GM19351 (cell line): ENCODE results near the gene IL13RA1.
"Not testable (repeated sequence)": the region's sequence is repeated elsewhere in the genome, so short reads cannot be mapped to it uniquely, and the experiment has no call there.

Experiments used
- ATAC-seq: cut with Tn5 transposase; IDR thresholded peaks from one replicate; pipeline ENCODE4 v1.9.1; 2021; ENCODE audit warnings: mild to moderate bottlenecking, moderate library complexity; ENCODE audit not compliant: unreplicated experiment

Gene IL13RA1

DNA sequence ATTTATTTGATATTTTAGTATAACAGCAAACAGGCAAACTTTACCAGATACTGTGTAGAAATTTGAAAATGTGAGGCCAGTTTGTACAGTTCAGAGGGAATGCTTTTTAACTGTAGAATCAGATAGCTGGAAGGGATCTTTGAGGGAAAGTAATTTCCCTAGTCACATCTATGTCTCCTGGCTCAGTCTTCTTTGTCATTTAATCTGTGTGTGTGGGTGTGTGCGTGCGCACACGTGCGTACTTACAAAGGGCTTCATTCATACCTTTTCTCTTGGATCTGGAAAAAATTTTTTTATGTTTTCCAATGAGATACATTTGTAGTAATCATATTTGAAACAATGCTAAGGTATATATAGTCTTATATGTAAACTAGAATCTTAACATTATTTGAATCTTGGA, 44.6 kb downstream of the IL13RA1 start:
- ATAC-seq = no peak

DNA sequence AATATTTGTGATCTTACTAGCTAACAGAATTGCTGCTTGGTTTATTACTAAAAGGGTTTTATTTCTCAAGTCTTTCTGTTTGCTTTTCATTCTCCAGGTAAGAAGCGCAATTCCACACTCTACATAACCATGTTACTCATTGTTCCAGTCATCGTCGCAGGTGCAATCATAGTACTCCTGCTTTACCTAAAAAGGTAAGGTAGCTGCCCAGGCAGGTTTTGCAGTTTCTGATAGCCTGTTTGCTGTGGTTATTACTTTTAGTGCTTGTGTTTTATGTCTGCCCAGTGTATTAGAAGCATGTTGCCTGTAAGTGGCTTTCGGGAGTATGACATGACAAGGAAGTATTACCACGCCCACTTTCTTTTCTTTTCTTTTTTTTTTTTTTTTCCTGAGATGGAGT, 46.4 kb downstream of the IL13RA1 start:
- no peak for ATAC-seq

DNA sequence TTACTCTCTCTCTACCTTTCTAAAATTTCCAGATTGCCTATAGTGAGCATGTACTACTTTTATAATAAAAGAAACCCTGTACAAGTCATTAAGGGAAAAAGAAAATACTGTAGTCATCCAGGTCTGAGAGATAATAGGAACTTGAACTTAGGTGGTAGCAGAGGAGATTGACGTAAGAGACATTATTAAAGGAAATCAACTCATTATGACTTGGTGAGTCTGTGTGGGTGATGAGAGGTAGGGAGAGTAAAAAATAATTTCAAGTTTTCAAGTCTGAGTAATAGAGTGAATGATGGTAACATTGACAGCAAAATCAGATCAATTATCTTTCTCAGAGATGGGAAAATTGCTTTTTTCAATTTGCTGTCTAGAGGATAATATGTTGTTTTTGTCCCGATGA, 52.2 kb downstream of the IL13RA1 start:
- no peak for ATAC-seq

DNA sequence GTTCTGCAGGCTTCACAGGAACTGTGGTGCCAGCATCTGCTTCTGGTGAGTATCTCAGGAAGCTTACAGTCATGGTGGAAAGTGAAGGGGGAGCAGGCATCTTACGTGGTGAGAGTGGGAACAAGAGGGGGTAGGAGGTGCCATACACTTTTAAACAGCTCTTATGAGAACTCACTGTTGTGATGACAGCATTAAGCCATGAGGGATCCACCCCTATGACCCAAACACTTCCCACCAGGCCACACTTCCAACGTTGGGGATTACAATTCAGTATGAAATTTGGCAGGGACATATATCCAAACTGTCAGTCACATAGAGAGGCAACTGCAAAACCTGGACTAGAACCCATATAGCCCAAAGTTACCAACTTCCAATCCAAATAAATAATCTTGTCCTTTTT, 53.1 kb downstream of the IL13RA1 start:
- ATAC-seq = no peak

DNA sequence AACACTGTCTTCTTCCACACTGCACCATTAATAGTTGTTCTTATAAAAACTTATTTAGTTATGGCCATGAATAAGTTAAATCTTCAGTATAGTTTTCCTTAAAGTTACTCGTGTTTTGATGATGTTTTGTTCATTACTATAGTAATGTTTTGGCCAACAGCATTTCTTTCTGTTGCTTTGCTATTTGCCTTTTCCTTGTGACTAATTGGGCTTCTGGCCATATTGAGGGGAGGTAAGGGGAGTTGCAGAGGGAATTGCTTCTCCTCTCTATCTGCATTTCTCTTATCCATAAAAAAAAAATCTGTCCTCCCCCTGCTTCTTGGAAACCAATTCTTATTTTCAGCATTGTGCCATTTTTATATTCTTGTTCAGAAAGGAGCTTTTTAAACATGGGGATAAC, 53.5 kb downstream of the IL13RA1 start:
- ATAC-seq = no peak

DNA sequence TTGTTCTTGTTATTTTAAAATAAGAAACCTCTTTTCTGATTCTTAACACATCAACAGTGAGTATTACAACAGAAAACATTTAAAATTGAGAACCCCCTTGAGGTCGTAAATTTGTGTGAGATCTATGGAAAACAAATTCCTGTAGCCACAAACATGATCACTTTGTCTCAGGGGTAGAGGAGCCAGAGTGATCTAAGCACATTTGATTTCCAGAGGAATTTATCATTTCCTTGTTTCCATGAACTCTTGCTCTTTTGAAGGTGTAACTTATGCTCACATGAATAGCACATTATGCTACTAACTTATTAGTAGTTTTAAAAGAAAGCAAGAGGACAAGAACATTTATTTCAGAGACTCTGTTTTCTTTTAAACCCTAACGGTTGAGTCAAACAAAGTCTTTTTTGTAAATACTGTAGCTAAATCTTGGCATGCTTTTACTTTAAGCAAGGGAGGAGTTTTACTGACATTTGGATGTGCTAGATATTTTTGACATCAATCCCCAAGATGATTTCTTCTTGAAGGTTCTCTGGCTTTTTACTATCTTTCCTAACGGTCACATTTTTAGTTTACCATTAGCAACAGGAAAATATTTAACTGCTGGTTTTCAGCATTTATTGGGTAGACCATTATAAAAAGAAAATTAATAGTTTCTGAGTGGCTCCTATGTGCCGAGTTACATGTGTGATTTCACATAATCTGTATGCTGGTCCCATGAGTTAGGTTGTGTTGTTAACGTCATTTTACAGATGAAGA, 68.3 kb downstream of the IL13RA1 start:
- ATAC-seq = no peak

DNA sequence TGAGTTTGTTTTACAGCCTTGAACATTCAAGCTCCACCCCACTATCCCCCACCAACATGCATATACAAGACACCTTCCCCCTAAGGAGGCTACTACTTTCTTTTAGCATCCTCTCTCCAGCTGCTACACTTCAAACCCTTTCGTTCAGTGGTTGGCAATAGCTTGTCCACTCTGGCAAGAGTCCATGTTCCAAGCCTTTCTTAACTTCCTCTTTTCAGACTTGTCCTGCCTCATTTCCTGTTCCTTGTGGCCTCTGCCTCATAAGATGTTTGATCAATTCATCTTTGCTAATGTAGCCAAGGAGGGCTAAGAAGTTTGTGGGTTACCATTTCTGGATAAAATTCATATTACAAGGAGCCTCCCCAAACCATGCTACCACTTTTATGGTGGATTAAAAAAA, 75.5 kb downstream of the IL13RA1 start:
- ATAC-seq = no peak

DNA sequence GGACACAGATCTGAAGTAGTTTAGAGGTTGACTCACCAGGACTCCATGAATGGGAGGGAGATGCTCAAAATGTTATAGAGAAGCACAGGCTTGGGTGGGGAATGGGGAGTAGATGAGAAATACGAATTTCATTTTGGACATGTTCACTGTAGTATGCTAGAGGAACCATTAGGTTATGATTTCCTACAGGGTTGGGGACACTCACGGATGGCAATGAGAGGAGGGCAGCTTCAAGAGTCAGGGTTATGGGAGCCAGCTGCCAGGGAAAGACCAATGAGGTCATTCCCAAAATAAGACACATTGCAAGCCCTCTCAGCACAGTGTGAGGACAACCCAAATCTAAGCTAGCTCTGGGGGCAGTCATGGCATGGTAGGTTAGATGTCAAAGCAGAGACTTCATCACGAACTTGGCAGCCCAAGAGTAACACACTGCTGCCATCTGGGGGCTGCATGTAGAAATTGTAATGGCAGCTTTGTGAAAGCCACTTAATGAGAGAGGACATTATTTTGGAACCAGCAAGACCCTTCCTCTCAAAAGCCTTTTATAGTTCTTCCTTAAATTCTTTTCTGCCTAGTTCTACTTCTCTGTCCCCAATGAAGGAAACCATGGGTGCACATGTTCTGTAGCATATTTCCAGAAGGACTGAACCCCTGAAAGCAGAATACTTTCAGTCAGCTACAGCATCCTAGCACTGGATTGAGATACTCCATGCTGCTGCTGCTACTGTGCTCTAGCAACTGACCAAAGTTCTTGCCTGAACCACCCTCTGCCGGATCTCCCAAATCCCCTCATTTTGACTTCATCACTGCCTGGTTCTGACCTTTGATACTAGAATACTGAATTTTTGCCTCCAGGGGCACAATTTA, 80.0 kb downstream of the IL13RA1 start:
- peak; percentile 69 for ATAC-seq

DNA sequence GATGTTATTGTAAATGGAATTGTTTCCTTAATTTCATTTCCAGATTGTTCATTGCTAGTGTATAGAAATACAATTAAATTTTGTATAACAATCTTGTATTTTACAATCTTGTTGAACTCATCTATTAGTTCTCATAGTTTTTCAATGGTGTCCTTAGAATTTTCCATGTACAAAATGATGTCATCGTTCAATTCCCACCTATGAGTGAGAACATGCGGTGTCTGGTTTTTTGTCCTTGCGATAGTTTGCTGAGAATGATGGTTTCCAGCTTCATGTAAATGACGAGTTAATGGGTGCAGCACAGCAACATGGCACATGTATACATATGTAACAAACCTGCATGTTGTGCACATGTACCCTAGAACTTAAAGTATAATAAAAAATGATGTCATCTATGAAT, 89.9 kb downstream of the IL13RA1 start:
- ATAC-seq = not testable (repeated sequence)

DNA sequence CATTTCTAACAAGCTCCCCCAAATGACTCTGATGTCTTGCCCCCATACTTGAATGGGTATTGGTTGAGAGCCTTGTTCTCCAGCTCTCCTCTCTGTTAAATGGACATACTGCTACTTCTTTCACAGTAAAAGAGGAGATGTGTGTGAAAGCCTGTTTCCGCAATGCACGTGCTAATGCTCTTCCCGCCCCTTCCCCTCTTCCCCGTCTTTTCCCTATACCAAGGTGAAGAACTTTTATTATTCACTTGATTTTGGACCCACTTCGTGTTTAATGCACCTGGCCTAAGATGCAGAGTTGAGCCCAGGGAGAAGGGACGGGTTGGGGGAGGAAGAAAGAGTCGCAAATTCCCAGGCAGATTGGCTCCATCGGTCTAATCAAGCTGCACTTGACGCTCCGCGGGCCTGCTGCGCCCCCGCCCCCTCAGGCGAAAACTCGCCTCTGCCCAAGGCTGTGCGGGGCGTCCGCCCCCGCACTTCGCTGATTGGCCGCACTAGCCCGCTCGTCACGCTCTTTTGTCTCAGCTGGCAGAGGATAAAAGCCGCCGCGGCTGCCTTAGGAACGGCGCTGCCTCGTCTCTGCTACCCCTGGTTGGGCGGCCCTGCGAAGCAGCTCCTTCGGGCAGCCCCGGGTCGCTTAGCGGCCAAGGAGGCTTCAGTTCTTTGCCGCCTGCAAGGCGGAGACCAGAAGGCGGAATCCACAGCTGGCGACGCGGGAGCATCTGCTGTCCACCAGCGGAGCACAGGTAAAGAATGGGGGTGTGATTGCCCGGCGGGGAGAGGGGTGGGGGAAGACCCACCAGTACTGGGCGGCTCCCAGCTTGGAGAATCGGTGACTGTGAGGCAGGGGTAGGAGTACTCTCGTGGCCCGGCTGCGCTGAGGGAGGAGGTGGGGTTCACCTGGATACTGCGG, 96.1 kb downstream of the IL13RA1 start, which contains the start of gene ZCCHC12:
TSS of gene ZCCHC12 (plus strand) at position 562 of the 910 bp plus-strand sequence. CDS start 1,421 bp downstream, outside the sequence.
- peak; percentile 68 for ATAC-seq

DNA sequence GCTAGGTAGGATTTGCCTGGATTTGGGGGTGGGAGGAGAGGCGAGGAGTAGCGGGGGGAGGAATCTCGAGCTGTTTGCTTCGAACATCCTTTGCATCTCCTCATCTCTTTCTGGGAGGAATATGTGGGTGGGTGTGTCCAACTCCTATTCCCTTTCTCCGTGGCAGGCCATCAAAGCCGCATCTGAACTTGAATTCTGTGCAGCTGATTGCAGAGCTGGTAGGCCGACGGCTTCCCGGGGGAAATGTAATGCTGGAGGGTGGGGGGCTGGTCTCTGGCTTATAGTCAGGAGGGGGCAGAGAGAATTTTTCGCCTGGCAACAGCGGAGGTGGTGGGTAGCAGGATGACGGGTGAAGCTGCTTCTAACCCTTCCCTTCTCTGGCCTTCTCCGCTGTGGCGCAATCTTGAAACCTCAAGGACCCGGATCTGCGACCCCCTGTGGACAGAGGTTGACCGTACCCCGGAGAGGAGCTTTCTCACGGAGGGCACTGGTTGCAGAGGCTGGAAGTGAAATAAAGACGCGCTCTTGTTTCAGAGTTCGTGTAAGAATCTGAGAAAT, 96.8 kb downstream of the IL13RA1 start:
- no peak for ATAC-seq

DNA sequence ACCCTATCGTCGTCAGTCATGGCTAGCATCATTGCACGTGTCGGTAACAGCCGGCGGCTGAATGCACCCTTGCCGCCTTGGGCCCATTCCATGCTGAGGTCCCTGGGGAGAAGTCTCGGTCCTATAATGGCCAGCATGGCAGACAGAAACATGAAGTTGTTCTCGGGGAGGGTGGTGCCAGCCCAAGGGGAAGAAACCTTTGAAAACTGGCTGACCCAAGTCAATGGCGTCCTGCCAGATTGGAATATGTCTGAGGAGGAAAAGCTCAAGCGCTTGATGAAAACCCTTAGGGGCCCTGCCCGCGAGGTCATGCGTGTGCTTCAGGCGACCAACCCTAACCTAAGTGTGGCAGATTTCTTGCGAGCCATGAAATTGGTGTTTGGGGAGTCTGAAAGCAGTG, 97.8 kb downstream of the IL13RA1 start:
- ATAC-seq = no peak

DNA sequence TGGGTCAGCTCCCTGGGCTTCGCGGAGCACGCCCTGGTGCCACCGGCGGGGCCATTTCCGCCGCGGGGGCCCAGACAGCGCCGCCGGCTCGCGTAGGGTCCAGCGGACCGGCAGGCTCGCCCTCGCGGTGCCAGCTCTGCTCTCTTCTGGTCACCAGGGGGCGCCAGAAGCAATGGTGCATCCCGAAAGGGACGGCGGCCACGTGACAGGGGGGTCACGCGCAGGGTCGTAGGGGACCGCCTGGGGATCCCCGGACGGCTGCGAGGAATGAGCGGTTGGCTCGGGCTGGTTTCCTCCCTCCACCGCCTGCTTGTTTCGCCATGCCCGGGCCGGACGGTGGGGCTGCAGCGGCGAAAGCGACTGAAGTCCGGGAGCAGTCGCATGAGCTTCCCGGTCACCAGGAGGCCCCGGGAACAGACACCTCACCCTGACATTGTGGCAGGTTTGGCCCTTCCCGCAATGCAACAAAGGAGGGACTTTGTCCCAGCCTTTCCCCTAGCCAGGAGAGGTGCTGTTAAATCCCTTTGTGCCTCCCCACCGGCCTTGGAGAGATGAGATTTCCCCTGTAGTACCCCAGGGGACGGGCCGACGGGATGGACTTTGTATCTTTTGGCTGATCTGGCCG, 112.0 kb downstream of the IL13RA1 start:
- peak; percentile 60 for ATAC-seq
